ENCODE results near the gene TIGD7.

GRCh38 chr16:3282103-3282729 is 23.0 kb downstream of the TIGD7 start:
- TF ChIP-seq CTCF (IDR thresholded peaks at IDR 0.05; ENCODE audit: low read depth, low read length) = no peak
- TF ChIP-seq EZH2phosphoT487 (IDR thresholded peaks at IDR 0.05; ENCODE audit: low read depth) = no peak
